Epithelial cell of proximal tubule (primary cell): ENCODE data around the gene RIPOR3. TPM values are rescaled to one million over a fixed set of nuclear protein-coding genes. Genes with fewer than 3 reads are reported as not detected.

Source experiments
- DNase-seq: peaks from one replicate; pipeline ENCODE4 v3.0.0-alpha.2; 2011; ENCODE audit warnings: low read depth
- H3K4me3 ChIP-seq: 2 replicates; pipeline ENCODE4 v1.5.1; 2011; ENCODE audit warnings: low read depth, mild to moderate bottlenecking, low read length
- total RNA-seq: library from RNA; depleted of rRNA; stranded (reverse); fragments of >200 nt; gene quantifications from 2 replicates; pipeline ENCODE4 v1.2.3, GENCODE V29; 2015
- TF ChIP-seq, protein P1 (sequence below): conservative IDR thresholded peaks from 2 replicates; pipeline ENCODE4 v1.5.1; 2012; ENCODE audit warnings: low read depth, mild to moderate bottlenecking, low read length

RIPOR3 gene
- total RNA-seq, 1 donor from 2014 or later: 1.8 TPM

DNA sequence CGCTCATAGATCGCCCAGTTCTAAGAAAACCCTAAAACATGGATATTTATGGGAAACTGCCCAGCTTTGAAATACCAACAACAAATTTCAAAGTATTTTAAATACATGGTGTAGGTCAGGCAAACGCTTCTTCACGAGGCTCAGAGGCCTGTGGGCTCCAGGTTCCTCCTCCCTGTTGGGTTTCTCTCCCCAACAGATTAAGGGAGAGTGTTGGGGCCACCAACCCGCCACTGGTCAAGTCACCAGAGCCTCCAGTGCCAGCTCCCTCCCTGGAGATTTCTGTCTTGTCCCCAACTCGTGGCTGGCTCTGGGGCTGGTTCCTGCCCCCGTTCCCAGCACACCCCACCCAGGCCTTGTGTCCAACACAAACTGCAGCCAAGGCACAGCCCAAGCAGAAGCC lies 93.3 kb downstream of the RIPOR3 start:
- H3K4me3 ChIP-seq: no peak overlapping the region
- DNase-seq: no peak
- TF ChIP-seq, protein P1, sequence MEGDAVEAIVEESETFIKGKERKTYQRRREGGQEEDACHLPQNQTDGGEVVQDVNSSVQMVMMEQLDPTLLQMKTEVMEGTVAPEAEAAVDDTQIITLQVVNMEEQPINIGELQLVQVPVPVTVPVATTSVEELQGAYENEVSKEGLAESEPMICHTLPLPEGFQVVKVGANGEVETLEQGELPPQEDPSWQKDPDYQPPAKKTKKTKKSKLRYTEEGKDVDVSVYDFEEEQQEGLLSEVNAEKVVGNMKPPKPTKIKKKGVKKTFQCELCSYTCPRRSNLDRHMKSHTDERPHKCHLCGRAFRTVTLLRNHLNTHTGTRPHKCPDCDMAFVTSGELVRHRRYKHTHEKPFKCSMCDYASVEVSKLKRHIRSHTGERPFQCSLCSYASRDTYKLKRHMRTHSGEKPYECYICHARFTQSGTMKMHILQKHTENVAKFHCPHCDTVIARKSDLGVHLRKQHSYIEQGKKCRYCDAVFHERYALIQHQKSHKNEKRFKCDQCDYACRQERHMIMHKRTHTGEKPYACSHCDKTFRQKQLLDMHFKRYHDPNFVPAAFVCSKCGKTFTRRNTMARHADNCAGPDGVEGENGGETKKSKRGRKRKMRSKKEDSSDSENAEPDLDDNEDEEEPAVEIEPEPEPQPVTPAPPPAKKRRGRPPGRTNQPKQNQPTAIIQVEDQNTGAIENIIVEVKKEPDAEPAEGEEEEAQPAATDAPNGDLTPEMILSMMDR: no peak

DNA sequence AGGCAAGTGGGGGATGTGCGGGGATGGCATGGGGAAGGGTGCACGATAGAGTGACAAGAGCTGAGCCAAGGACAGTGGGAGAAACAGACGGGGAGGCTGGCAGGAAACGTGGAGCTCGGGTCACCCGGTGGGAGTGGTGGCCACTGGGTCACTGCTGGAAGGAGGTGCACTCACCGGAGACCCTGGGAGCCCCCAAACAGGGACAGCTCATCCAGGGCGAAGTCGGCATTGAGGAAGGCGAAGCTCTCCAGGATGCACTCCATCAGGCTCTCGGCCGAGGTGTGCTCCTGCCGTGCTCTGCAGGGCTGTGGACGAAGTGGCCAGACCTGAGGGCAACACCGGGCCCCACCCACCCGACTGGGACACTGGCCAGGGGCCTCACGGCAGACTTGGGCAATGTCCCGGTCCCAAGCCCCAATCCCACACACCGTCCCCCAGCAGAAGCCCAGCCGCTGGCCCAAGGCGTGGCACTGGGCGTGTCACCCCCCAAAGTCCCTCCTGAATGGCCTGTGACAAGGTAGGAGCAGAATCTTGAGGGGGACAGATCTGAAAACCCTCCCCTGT lies 93.9 kb downstream of the RIPOR3 start:
- no peak for DNase-seq
- TF ChIP-seq, protein P1: no peak
- no peak overlapping the region for H3K4me3 ChIP-seq

DNA sequence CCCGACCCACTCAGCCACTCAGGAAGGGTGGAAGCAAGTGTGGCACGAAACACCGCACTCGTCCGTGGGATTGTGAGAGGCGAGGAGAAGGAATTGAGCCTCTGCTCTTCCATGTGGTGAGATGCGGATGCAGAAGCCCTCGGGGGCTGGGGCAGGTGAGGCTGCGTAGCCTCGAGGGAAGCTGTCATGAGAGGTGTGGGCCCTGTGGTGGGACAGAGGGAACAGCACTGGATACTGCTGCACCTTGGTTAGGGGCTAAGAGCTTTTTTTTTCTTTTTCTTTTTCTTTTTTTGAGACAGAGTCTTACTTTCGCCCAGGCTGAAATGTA lies 94.7 kb downstream of the RIPOR3 start:
- H3K4me3 ChIP-seq: no peak overlapping the region
- TF ChIP-seq, protein P1: no peak
- no peak for DNase-seq

DNA sequence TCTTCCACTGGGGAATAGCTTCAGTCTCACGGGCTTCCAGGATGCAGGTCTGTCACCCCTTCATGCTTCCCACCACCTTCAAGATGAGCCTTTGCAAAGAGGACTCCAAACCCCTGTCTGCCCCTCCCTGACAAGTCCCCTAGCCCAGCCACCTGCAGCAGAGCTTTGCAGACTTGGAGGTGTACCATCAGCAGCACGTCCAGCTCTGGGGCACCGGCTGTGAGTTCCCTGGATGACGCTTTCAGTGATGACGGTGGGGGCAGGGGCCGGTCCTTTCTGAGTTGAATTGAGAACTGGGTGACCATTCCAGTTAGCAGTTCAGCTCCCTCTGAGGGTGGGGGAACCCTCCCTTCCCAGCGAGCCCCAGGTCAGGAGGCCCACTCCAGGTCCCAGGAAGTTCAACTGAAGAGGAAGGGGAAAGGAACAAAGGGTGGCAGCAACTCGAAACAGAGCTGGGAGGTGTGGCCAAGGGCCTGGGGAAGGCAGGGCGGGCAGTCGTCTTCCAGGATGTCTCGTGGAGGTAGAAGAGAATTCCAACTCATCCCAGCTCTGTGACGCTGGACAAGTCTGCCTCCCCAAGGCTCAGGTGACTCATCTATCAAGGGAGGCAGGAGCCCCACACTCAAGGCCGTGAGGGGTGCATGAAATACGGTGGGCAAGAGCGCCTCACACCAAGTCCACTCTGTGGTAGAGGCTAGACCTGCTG lies 95.2 kb downstream of the RIPOR3 start:
- DNase-seq: no peak
- TF ChIP-seq, protein P1: no peak
- H3K4me3 ChIP-seq: no peak overlapping the region

DNA sequence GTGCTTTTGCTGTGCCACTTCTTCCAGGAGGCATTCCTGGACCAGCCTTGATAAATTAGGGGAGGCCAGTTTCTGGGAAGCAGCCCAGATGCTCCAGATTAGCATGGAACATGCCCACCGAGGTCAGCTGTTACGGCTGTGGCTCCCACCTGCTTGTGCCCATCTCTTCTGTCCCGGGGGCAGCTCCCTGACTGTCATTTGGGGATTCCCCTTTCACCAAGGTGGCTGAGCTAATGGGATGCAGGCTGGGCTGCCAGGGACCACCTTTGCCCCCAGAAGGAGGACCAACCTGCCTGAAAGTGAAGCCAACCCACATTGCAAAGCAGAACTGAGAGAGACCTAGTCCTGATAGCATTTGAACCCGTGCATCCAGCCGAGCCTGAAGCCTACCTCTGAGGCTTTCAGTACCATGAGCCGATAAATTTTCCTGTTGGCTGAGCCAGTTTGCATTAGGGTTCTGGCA lies 95.9 kb downstream of the RIPOR3 start:
- DNase-seq: no peak

DNA sequence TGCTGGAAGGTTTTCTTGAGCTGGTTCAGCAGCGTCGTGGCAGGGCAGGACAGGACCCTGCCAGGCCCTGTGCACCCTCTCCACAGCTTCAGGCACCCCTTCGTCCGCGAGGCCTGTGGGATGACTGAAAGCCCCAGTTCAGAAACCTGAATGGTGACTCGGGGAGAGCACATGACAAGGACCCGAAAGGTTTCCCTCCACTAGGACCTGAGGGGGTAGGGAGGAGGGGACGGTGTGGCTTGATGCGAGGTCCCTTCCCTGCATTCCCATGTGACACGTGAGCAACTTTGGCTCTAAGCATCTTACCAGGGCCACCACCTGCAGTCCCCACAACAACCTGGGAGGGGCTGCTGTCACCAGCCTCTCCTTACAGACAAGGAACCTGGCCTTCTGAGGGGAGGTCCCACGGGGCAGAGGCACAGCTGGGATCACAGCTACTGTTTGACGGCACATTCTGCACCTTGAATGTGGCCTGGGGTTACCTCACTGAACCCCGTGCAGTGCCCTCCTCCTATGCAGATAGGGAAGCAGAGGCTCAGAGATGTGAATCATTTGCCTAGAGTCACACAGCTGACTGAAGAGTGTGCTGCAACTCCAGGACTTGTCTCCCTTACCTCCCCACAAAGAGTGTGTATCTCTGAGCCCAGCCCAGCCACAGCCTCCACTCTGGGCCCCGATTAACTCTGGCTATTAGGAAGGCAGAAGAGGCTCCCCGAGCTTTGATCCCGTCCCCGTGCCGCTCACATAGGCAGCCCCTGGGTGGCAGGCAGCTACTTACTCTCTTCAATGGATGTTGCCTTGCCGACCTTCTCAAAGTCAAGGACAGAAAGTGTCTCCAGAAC lies 96.5 kb downstream of the RIPOR3 start:
- H3K4me3 ChIP-seq: no peak overlapping the region
- DNase-seq: no peak
- TF ChIP-seq, protein P1: no peak

More for the DNA sequence above, 95.9 kb downstream of the RIPOR3 start:
- no peak overlapping the region for H3K4me3 ChIP-seq
- TF ChIP-seq, protein P1: no peak
